HEK293 (cell line): Measurements from ENCODE around the gene AP3B1.

Experiments
- CTCF ChIA-PET: fragments of 350-600 bp; formaldehyde crosslinking; extraction: SDS; loops from one replicate; lab custom pipeline; 2021; ENCODE audit warnings: antibody characterized with exemption; lab: Yijun Ruan, JAX
- POLR2A ChIA-PET: fragments of 300-600 bp; formaldehyde crosslinking; extraction: SDS; loops from one replicate; lab custom pipeline; 2020; ENCODE audit warnings: antibody characterized with exemption, inconsistent platforms; lab: Yijun Ruan, JAX
- H3K27ac ChIP-seq: fragments of 200-500 bp; sonication (Bioruptor generic); 2 replicates; pipeline ENCODE4 v1.5.1; 2014; ENCODE audit warnings: low read depth, low read length, control low read depth, inconsistent platforms; ENCODE audit errors: extremely low read depth
- H3K36me3 ChIP-seq, 2 experiments: fragments of 200-500 bp in 1 of 2; sonication (Bioruptor generic) in 1 of 2; 1 replicate in 1 of 2; 2 replicates in 1 of 2; pipeline ENCODE4 v1.5.1; 2014 to 2017; ENCODE audit warnings: inconsistent platforms in 2 of 2, low read length in 2 of 2; ENCODE audit not compliant: control insufficient read depth in 2 of 2, insufficient read depth in 1 of 2
- H3K4me1 ChIP-seq: fragments of 200-500 bp; sonication (Bioruptor generic); 2 replicates; pipeline ENCODE4 v1.5.1; 2014; ENCODE audit warnings: mild to moderate bottlenecking, low read length, inconsistent platforms; ENCODE audit not compliant: control insufficient read depth, insufficient read depth
- H3K4me3 ChIP-seq: 2 replicates; pipeline ENCODE4 v1.5.1; 2011; ENCODE audit warnings: low read depth, mild to moderate bottlenecking, control low read depth, low read length, moderate library complexity
- H3K9me3 ChIP-seq: fragments of 200-500 bp; sonication (Bioruptor generic); 2 replicates; pipeline ENCODE4 v1.5.1; 2014; ENCODE audit warnings: low read depth, low read length, inconsistent platforms; ENCODE audit not compliant: control insufficient read depth, insufficient read depth
- KLF10 ChIP-seq: fragments of 450-650 bp; IDR thresholded peaks from 2 replicates; pipeline ENCODE4 v1.5.1; 2018; ENCODE audit warnings: missing biosample characterization, mild to moderate bottlenecking, missing genetic modification characterization
- KLF16 ChIP-seq: fragments of 450-650 bp; formaldehyde crosslinking; IDR thresholded peaks from 2 replicates; pipeline ENCODE4 v1.5.1; 2017; ENCODE audit warnings: missing biosample characterization, missing genetic modification characterization
- MYNN ChIP-seq: fragments of 450-650 bp; formaldehyde crosslinking; IDR thresholded peaks from 2 replicates; pipeline ENCODE4 v1.5.1; 2016; ENCODE audit warnings: missing biosample characterization, missing genetic modification characterization, borderline replicate concordance
- PRDM1 ChIP-seq: fragments of 450-650 bp; formaldehyde crosslinking; IDR thresholded peaks from 2 replicates; pipeline ENCODE4; 2016; ENCODE audit warnings: missing biosample characterization, missing genetic modification characterization
- ZBTB11 ChIP-seq: fragments of 450-650 bp; formaldehyde crosslinking; conservative IDR thresholded peaks from 2 replicates; pipeline ENCODE4 v1.5.1; 2016; ENCODE audit warnings: low read depth, missing biosample characterization, missing genetic modification characterization
- ZBTB17 ChIP-seq: fragments of 450-650 bp; formaldehyde crosslinking; IDR thresholded peaks from 2 replicates; pipeline ENCODE4 v1.5.1; 2016; ENCODE audit warnings: missing biosample characterization, missing genetic modification characterization
- ZBTB49 ChIP-seq: fragments of 450-650 bp; formaldehyde crosslinking; IDR thresholded peaks from 2 replicates; pipeline ENCODE4 v1.5.1; 2016; ENCODE audit warnings: missing biosample characterization, missing genetic modification characterization, low read depth
- ZFP37 ChIP-seq: fragments of 450-650 bp; formaldehyde crosslinking; IDR thresholded peaks from 2 replicates; pipeline ENCODE4 v1.5.1; 2016; ENCODE audit warnings: missing biosample characterization, missing genetic modification characterization
- ZNF121 ChIP-seq: fragments of 450-650 bp; formaldehyde crosslinking; IDR thresholded peaks from 2 replicates; pipeline ENCODE4 v1.5.1; 2016; ENCODE audit warnings: missing biosample characterization, missing genetic modification characterization
- ZNF202 ChIP-seq: fragments of 450-650 bp; formaldehyde crosslinking; IDR thresholded peaks from 2 replicates; pipeline ENCODE4 v1.5.1; 2016; ENCODE audit warnings: missing biosample characterization, missing genetic modification characterization, borderline replicate concordance
- ZNF248 ChIP-seq: fragments of 450-650 bp; formaldehyde crosslinking; IDR thresholded peaks from 2 replicates; pipeline ENCODE4 v1.5.1; 2017; ENCODE audit warnings: missing biosample characterization, missing genetic modification characterization
- ZNF266 ChIP-seq: fragments of 450-650 bp; formaldehyde crosslinking; IDR thresholded peaks from 2 replicates; pipeline ENCODE4 v1.5.1; 2016; ENCODE audit warnings: missing biosample characterization, missing genetic modification characterization, low read depth
- ZNF501 ChIP-seq: fragments of 450-650 bp; formaldehyde crosslinking; IDR thresholded peaks from 2 replicates; pipeline ENCODE4 v1.5.1; 2016; ENCODE audit warnings: missing biosample characterization, missing genetic modification characterization
- ZNF549 ChIP-seq: fragments of 450-650 bp; IDR thresholded peaks from 2 replicates; pipeline ENCODE4 v1.5.1; 2018; ENCODE audit warnings: missing biosample characterization, missing genetic modification characterization, mild to moderate bottlenecking, inconsistent platforms, moderate library complexity
- ZNF629 ChIP-seq: fragments of 450-650 bp; formaldehyde crosslinking; IDR thresholded peaks from 2 replicates; pipeline ENCODE4 v1.5.1; 2017; ENCODE audit warnings: missing biosample characterization, missing genetic modification characterization
- ZNF76 ChIP-seq: fragments of 450-650 bp; formaldehyde crosslinking; IDR thresholded peaks from 2 replicates; pipeline ENCODE4; 2016; ENCODE audit warnings: low read depth, missing biosample characterization, missing genetic modification characterization, borderline replicate concordance
- ZNF830 ChIP-seq: fragments of 450-650 bp; IDR thresholded peaks from 2 replicates; pipeline ENCODE4 v1.5.0; 2018; ENCODE audit warnings: missing biosample characterization, missing genetic modification characterization, low read depth, mild to moderate bottlenecking, moderate library complexity
- ZSCAN23 ChIP-seq: fragments of 450-650 bp; formaldehyde crosslinking; IDR thresholded peaks from 2 replicates; pipeline ENCODE4 v1.5.1; 2016; ENCODE audit warnings: missing biosample characterization, missing genetic modification characterization
- TF ChIP-seq, protein P1 (sequence below): fragments of 450-650 bp; IDR thresholded peaks from 2 replicates; pipeline ENCODE4 v1.5.1; 2018; ENCODE audit warnings: missing biosample characterization, mild to moderate bottlenecking, missing genetic modification characterization
- TF ChIP-seq, protein P2 (sequence below): fragments of 450-650 bp; formaldehyde crosslinking; IDR thresholded peaks from 2 replicates; pipeline ENCODE4 v1.5.1; 2017; ENCODE audit warnings: missing biosample characterization, missing genetic modification characterization
- TF ChIP-seq, protein P3 (sequence below): fragments of 450-650 bp; formaldehyde crosslinking; IDR thresholded peaks from 2 replicates; pipeline ENCODE4 v1.5.1; 2016; ENCODE audit warnings: missing biosample characterization, missing genetic modification characterization
- TF ChIP-seq, protein P4 (sequence below): fragments of 450-650 bp; formaldehyde crosslinking; IDR thresholded peaks from 2 replicates; pipeline ENCODE4 v1.5.1; 2016; ENCODE audit warnings: missing biosample characterization, missing genetic modification characterization

AP3B1 gene

DNA sequence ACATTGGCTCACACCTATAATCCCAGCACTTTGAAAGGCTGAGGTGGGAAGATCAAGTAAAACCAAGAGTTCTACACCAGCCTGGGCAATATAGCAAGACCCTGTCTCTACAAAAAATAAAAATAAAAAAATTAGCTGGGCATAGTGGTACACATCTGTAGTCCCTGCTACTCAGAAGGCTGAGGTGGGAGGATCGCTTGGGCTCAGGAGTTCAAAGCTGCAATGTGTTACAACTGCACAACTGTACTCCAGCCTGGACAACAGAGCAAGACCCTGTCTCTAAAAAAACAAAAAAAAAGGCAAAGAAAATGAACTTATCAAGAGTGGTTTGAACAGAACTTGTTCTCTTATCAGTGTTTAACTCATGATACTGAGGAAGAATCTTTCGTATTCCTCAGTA lies 29.3 kb downstream of the AP3B1 start:
- POLR2A ChIA-PET: interaction anchor here (1.1 kb wide), 1 partner anchor 13 kb away, joined by 3 read pairs; no protein-coding TSS in a partner anchor
- no peaks in the 10 kb centered on the region for H3K4me1 ChIP-seq
- no peak overlapping the region for H3K27ac ChIP-seq
- CTCF ChIA-PET: no interaction called here
- H3K9me3 ChIP-seq: no peaks in the 10 kb centered on the region
- no peak overlapping the region for H3K4me3 ChIP-seq
- peaks cover 13 to 26% of the 10 kb centered on the region in 2 experiments for H3K36me3 ChIP-seq
- TF ChIP-seq KLF10 (tag by site-specific recombination) (no peak), ZNF629 (tag by site-specific recombination) (no peak), ZNF248 (tag by site-specific recombination) (no peak), ZNF121 (peak; percentile 74), ZNF202 (tag by site-specific recombination) (no peak), ZBTB17 (no peak), KLF16 (tag by site-specific recombination) (no peak)

DNA sequence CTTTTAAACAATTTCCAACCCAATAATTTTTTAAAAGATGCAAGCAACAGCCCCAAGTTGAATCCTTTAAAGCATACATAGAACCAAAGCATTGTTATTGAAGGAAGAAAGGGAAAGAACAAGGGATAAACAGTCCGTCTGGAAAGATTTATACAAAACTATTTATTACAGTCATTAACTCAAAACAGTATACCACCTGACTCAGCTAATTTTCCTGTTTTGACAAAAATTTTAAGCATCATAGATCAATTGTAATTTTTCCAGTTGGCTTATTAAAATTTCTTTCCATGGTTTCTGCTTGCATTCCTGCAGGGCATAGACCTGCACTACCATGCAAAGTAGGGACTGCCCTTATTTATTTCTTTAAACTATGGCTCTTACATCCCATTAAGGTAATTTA lies 29.9 kb downstream of the AP3B1 start:
- ChIA-PET POLR2A (interaction anchor here (1.1 kb wide), 1 partner anchor 12 kb away, joined by 3 read pairs; no protein-coding TSS in a partner anchor), CTCF (no interaction called here)
- H3K4me3 ChIP-seq: no peak overlapping the region
- no peak overlapping the region for H3K27ac ChIP-seq
- no peaks in the 10 kb centered on the region for H3K4me1 ChIP-seq
- H3K9me3 ChIP-seq: no peaks in the 10 kb centered on the region
- peaks cover 13 to 26% of the 10 kb centered on the region in 2 experiments for H3K36me3 ChIP-seq
- TF ChIP-seq ZNF266 (tag by site-specific recombination) (no peak), ZNF830 (tag by site-specific recombination) (no peak), ZFP37 (tag by site-specific recombination) (no peak), ZNF501 (tag by site-specific recombination) (no peak), ZBTB11 (tag by site-specific recombination) (no peak), ZNF549 (tag by site-specific recombination) (no peak), MYNN (tag by site-specific recombination) (no peak), ZNF76 (no peak), ZSCAN23 (no peak), ZBTB49 (no peak), ZNF629 (tag by site-specific recombination) (no peak), PRDM1 (tag by site-specific recombination) (no peak)
- TF ChIP-seq, protein P1, sequence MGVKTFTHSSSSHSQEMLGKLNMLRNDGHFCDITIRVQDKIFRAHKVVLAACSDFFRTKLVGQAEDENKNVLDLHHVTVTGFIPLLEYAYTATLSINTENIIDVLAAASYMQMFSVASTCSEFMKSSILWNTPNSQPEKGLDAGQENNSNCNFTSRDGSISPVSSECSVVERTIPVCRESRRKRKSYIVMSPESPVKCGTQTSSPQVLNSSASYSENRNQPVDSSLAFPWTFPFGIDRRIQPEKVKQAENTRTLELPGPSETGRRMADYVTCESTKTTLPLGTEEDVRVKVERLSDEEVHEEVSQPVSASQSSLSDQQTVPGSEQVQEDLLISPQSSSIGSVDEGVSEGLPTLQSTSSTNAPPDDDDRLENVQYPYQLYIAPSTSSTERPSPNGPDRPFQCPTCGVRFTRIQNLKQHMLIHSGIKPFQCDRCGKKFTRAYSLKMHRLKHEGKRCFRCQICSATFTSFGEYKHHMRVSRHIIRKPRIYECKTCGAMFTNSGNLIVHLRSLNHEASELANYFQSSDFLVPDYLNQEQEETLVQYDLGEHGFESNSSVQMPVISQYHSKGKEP (tag by site-specific recombination): no peak
- TF ChIP-seq, protein P2, sequence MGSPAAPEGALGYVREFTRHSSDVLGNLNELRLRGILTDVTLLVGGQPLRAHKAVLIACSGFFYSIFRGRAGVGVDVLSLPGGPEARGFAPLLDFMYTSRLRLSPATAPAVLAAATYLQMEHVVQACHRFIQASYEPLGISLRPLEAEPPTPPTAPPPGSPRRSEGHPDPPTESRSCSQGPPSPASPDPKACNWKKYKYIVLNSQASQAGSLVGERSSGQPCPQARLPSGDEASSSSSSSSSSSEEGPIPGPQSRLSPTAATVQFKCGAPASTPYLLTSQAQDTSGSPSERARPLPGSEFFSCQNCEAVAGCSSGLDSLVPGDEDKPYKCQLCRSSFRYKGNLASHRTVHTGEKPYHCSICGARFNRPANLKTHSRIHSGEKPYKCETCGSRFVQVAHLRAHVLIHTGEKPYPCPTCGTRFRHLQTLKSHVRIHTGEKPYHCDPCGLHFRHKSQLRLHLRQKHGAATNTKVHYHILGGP (tag by site-specific recombination): no peak
- TF ChIP-seq, protein P3, sequence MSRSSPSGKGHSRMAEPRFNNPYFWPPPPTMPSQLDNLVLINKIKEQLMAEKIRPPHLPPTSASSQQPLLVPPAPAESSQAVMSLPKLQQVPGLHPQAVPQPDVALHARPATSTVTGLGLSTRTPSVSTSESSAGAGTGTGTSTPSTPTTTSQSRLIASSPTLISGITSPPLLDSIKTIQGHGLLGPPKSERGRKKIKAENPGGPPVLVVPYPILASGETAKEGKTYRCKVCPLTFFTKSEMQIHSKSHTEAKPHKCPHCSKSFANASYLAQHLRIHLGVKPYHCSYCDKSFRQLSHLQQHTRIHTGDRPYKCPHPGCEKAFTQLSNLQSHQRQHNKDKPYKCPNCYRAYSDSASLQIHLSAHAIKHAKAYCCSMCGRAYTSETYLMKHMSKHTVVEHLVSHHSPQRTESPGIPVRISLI (tag by site-specific recombination): no peak
- TF ChIP-seq, protein P4, sequence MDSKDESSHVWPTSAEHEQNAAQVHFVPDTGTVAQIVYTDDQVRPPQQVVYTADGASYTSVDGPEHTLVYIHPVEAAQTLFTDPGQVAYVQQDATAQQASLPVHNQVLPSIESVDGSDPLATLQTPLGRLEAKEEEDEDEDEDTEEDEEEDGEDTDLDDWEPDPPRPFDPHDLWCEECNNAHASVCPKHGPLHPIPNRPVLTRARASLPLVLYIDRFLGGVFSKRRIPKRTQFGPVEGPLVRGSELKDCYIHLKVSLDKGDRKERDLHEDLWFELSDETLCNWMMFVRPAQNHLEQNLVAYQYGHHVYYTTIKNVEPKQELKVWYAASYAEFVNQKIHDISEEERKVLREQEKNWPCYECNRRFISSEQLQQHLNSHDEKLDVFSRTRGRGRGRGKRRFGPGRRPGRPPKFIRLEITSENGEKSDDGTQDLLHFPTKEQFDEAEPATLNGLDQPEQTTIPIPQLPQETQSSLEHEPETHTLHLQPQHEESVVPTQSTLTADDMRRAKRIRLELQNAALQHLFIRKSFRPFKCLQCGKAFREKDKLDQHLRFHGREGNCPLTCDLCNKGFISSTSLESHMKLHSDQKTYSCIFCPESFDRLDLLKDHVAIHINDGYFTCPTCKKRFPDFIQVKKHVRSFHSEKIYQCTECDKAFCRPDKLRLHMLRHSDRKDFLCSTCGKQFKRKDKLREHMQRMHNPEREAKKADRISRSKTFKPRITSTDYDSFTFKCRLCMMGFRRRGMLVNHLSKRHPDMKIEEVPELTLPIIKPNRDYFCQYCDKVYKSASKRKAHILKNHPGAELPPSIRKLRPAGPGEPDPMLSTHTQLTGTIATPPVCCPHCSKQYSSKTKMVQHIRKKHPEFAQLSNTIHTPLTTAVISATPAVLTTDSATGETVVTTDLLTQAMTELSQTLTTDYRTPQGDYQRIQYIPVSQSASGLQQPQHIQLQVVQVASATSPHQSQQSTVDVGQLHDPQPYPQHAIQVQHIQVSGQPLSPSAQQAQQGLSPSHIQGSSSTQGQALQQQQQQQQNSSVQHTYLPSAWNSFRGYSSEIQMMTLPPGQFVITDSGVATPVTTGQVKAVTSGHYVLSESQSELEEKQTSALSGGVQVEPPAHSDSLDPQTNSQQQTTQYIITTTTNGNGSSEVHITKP (tag by site-specific recombination): no peak
